Endothelial cell of umbilical vein (primary cell): ENCODE results near the gene METTL15.

ENCODE experiments used
- FOS ChIP-seq: IDR thresholded peaks from 2 replicates; pipeline ENCODE4 v1.6.1; 2011; ENCODE audit warnings: mild to moderate bottlenecking, low read length, moderate library complexity, borderline replicate concordance; ENCODE audit not compliant: insufficient read depth
- POLR2AphosphoS5 ChIP-seq: IDR thresholded peaks from 2 replicates; pipeline ENCODE4 v1.6.1; 2012; ENCODE audit warnings: low read depth, mild to moderate bottlenecking, control low read depth, low read length, moderate library complexity; ENCODE audit not compliant: insufficient read depth
- TF ChIP-seq, protein P1 (sequence below), 2 donors: IDR thresholded peaks; 1 replicate in 1 of 2; 2 replicates in 1 of 2; pipeline ENCODE4 v1.5.1; 2011; ENCODE audit warnings: low read length in 2 of 2, mild to moderate bottlenecking in 2 of 2, moderate library complexity in 2 of 2, control low read depth in 1 of 2, inconsistent platforms in 1 of 2, low read depth in 1 of 2; ENCODE audit not compliant: insufficient read depth in 1 of 2; ENCODE audit errors: extremely low read depth in 1 of 2

DNA sequence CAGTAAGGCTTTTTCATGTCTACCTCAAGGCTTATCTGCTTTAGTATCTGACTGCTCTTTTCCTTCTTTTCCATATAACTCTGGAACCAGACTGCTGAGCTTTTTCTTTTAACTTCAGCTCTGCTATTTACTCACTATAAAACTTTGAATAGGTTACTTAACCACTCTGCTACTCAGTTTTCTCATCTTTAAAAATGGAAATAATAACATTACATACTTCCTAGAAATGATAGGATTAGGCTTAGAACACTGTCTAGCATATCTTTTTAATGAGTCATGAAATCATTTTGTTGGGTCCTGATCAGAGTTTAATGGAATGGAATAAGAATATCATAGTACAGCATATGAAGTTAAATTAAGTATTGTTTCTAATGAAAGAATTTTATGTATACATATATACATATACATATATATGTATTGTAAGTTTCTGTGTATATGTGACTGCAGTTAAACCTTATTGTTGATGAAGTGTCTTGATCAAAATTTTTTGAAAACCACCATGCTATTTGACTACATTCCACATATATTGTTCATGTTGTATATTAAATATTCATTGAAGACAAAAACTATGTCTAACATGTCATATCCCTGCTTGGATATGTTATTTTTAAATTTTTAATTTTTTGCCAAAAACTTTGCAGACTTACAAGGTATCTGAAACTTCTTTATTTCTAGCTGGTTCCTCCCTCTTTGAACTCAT, 120.2 kb downstream of the METTL15 start:
- TF ChIP-seq, protein P1, sequence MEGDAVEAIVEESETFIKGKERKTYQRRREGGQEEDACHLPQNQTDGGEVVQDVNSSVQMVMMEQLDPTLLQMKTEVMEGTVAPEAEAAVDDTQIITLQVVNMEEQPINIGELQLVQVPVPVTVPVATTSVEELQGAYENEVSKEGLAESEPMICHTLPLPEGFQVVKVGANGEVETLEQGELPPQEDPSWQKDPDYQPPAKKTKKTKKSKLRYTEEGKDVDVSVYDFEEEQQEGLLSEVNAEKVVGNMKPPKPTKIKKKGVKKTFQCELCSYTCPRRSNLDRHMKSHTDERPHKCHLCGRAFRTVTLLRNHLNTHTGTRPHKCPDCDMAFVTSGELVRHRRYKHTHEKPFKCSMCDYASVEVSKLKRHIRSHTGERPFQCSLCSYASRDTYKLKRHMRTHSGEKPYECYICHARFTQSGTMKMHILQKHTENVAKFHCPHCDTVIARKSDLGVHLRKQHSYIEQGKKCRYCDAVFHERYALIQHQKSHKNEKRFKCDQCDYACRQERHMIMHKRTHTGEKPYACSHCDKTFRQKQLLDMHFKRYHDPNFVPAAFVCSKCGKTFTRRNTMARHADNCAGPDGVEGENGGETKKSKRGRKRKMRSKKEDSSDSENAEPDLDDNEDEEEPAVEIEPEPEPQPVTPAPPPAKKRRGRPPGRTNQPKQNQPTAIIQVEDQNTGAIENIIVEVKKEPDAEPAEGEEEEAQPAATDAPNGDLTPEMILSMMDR (IDR thresholded peaks at IDR 0.05; ENCODE audit: extremely low read depth in 1 of 2, insufficient read depth in 1 of 2, low read depth in 1 of 2, low read length in 2 of 2), result no peak
- TF ChIP-seq POLR2AphosphoS5 (no peak), FOS (peak; percentile 44)
